Stimulated activated CD8-positive, alpha-beta memory T cell treated with anti-CD3 and anti-CD28 coated beads, Interleukin-7, amount 100 ng/mL, for 1 hour (primary cell): ENCODE measurements around the gene MIER2.

Source experiments
- DNase-seq, 2 donors: peaks; one replicate each; pipeline ENCODE4 v3.0.0-alpha.2; 2020; ENCODE audit warnings: low read depth in 2 of 2

The MIER2 gene

DNA sequence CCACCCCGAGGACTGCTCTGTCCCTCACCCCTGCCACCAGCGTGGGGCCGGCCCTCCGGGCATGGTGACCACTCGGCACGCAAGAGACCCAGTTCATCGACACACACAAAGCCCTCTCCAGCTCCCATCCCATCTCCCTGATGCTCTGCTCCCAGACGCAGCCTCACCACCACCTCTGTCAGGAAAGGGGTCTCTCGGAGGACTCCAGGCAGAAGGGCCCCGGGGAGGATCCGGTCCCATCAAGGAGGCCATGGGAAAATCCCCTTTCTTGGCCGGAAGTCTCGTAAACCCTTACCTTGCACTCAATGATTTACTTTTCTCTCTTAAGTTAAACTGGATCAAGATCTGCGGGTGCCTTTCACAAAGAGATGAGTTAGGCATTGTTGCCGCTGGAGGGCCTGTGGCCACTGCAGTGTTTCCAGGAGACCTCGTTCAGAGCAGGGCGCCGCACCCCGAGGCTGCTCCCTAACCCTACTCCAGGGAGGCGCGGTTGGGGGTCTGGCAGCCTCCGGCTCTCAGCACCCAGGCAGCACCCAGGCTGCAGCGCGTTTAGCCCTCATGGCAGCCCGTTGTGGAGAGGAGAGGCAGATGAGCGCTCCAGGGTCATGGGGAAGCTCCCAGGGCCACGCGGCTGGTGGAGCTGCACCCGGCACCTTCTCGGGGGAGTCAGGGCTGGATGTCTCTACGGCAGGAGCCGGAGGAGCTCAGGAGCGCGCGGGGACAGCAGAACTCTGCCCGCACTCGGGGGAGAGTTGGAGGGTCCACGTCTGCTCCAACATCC, 33.4 kb upstream of the MIER2 start:
- no peak for DNase-seq

GRCh38 chr19:376111-376470, 31.5 kb upstream of the MIER2 start:
- DNase-seq, result no peak

GRCh38 chr19:375395-376110, 31.0 kb upstream of the MIER2 start:
- no peak for DNase-seq

GRCh38 chr19:374886-375235, 30.3 kb upstream of the MIER2 start:
- no peak for DNase-seq

DNA sequence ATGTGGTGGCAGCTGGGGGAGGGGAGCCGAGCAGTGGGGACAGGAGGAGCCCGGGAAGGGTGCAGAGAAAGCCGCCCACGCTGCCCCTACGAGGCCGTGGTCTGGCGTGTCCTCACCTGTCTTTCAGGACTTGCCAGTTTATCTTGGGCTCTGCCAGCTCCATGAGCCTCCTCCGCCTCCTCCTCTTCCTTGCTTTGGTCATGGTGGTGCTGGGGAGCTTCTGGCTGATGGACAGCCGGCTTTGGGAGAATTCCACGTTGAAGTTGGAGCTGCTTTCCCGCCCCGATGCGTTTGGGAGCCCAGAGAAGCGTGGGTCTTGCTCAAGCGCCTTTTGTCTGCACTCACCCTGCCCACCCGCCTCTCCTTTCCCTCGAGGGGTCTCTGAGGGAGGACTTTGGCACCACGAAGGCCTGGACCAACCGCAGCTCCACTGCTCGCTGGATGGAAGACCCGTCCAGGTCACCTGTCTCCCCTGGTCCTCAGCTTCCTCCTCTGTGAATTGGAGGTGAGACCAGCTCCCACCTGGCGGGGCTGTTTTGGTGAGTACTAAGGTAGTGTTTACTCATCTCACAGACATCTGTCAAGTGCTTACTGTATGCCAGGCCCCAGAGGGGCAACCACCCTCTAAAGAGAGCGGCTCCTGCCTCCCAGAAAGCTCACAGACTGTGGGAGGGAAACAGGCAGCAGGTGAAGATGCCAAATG, 29.7 kb upstream of the MIER2 start:
- DNase-seq, result no peak

- DNase-seq, result no peak
Observed at GRCh38 chr19:373391-374182, 29.0 kb upstream of the MIER2 start.

DNA sequence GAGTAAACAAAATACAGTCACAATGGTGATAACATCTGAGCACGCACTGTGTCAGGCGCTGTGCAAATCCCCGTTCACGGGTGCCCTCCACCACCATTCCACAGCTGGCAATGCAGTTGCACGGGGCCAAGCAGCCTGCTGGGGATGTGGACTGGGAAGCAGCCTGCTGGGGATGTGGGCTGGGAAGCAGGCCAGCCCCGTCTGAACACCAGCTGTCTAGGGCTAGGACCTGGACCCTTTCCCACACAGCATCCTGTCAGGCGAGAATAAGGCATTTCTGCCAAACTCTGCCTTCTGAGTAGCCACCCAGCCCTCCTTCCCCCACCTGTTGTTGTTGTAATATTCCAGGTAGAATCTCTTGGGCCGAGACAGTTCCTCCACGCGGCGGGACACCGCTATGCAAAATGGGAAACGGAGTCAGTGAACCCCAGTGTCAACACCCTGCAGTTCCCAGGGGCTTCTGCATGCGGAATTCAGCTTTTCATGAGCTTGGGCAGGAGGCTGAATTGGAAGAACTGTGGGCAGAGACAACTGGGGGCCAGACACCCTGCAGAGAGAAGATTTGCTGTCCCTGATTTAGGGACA, 27.8 kb upstream of the MIER2 start:
- DNase-seq, result no peak

- DNase-seq, result no peak
Observed at GRCh38 chr19:371501-372168, 27.0 kb upstream of the MIER2 start.

DNA sequence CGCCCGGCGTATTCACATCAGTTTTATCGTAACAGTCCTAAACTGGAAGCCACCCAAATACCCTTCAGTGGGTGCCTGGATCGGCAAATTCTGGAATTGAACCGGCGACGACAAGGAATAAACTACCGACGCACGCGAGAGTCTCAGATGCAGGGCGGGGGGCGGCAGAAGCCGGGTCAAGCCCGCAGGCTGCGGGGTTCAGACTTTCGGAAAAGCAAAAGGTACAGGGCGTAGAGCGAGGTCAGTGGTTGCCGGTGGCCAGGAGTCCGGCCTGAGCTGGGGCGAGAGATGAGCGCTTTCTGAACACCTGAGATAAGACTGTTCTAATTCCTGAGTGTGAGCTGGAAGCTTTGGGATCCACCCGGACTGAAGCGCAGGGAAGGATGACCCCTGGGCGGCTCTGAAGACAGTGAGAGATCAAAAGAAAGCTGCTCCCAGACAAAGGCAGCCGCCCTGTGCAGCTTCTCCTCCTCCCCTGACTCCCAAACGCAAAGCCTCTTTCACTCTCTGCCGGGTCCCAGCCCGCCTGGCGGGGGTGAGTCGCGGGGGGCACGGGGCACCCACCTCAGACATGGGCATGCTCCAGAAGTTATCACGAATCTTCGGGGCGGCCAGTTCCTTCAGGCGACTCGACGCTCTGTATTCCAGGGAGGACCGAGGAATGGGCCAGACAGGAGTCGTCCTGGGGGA, 26.2 kb upstream of the MIER2 start:
- DNase-seq, result no peak

DNA sequence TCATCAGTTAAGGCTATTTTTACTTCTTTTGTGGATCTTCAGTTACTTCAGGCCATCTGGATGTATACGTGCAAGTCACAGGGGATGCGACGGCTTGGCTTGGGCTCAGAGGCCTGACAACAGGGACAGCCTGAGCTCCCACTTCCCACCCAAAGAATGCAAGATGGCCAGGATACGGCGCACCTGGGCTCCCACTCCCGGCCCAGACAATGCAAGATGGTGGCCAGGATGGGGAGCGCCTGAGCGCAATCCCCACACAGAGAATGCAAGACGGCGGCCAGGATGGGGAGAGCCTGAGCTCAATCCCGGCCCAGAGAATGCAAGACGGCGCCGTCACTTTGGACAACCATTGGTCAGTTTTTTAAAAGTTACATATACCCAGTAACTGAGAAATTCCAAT, 25.3 kb upstream of the MIER2 start:
- no peak for DNase-seq

GRCh38 chr19:369256-369655, 24.7 kb upstream of the MIER2 start:
- DNase-seq, result no peak

DNA sequence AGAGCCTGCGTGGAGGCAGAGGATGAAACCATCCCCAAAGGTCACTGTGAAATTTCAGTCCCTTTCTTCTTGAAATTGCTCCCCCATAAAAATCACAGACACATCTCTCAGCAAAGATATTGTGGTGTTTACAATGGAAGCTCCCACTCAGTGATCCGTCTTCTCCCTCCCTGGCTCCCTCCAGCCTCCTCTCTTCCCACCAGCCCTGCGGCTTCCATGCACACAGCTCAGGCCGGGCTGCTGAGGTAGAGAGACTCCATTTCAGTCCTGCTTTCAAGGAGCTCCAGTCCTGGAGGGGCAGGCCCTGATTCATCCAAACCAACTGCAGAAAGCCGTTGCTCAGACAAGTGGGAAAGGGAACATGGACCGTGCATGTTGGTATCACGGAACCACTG, 24.0 kb upstream of the MIER2 start:
- DNase-seq, result no peak

- DNase-seq, result no peak
Observed at GRCh38 chr19:367963-368629, 23.5 kb upstream of the MIER2 start.

DNA sequence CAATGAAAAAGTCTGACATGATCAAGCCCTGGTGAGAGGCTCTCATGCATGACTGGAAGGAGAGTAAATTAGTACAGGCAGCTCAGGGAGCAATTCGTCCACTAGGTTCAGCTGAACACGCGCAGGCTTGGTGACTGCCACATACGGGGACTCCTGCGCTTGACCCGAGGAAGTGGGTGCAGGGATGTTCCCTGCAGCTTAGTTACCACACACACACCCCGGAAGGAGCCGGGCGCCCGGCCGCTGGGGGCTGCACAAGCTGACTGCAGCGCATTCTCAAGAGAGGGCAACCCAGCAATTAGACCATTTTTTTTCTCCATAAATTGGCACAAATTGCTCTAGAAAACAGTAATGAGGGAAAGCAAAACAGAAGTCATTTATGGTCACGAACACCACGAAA, 23.0 kb upstream of the MIER2 start:
- DNase-seq, result no peak

DNA sequence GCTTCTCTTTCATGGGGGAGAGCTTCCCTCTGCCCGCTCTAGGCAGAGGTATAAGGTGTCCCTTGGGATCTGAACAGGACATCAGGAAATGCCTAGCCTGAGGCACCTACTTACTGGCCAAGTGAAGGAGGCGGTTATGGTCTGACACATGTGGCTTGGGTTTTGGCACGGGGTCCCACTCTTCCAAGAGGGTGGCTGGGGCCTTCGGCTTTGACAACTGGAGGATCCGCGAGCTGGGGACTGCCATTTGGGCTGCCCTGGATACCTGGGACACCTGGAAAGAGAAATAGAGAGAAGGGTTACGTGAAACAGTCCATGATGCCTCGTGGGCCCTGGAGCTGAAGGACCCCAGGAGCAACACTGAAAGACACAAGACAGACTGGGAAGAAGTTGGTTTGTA, 22.4 kb upstream of the MIER2 start:
- DNase-seq, result no peak

GRCh38 chr19:366205-366783, 21.7 kb upstream of the MIER2 start:
- no peak for DNase-seq

DNA sequence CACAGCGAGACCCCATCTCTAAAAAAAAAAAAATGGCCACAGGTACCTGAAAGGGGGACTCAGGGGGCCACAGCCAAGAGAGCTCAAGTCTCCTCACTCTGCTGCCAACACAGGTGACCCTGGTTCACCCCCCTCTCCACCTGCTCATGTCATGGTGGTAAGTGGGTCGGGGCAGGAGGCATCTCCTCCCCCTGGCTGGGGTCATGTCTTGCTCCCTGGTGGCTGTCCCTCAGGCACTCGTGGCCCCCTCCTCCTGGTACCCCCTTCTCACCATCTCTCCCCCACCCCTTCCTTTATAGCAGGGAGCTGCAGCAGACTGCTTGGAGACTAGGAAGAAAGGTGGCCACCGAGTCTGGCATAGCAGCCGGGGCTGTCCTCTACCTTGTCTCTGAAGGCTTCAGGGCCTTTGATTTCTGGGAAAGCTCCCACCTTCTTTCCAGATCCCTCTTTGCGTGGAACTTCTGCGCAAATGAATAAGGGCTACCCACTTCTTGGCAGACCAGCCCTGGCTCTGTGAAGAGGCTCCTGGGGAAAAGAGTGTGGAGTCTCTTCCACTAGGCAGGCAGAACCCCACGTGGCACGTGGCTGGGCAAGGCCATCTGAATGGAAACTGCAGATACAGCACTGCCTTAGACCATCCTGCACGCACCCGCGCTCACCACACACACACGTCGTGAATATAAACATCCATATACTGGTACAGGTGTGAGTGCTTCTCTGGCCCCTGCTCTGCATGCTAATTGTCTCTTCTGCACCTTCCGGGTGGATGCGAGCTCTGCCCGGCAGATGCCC, 20.1 kb upstream of the MIER2 start:
- no peak for DNase-seq

GRCh38 chr19:362683-363082, 18.1 kb upstream of the MIER2 start:
- DNase-seq, result no peak

GRCh38 chr19:362154-362553, 17.6 kb upstream of the MIER2 start:
- no peak for DNase-seq
